Activated naive CD4-positive, alpha-beta T cell (primary cell): ENCODE results near the gene RPGRIP1.
A peak's percentile ranks its signal among the peaks of the same experiment; 100 is the strongest.
"Not testable (repeated sequence)": the region's sequence is repeated elsewhere in the genome, so short reads cannot be mapped to it uniquely, and the experiment has no call there.

Source experiments
- DNase-seq, 4 experiments: peaks; one replicate each; lab custom pipeline; 2025; lab: John Stamatoyannopoulos, UW

RPGRIP1 gene

GRCh38 chr14:21302013-21302835, 22.3 kb downstream of the RPGRIP1 start:
- no peak for DNase-seq

DNA sequence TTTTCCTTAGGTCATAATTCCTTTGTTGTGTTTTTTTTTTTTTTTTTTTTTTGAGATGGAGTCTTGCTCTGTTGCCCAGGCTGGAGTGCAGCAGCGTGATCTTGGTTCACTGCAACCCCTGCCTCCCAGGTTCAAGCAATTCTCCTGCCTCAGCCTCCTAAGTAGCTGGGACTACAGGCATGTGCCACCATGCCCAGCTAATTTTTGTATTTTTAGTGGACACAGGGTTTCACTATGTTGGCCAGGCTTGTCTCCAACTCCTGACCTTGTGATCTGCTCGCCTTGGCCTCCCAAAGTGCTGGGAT, 22.9 kb downstream of the RPGRIP1 start:
- DNase-seq, result not testable (repeated sequence)

- DNase-seq, result no peak
Observed at GRCh38 chr14:21307637-21308036, 27.8 kb downstream of the RPGRIP1 start.

DNA sequence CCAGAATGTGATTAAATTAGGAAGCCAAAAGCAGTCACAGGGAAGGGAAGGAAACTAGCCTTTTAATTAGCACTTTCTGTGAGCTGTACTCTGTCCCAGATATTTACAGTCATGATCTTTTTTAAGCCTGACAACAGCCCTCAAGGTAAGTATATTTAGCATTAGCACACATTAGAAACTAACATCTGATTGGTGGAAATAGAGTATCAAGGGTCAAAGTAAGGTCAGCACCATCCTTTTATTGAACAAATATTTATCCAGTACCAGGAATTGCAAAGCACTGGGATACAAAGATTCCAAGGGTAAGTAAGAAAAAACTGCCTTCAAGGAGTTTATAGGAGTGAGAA, 28.2 kb downstream of the RPGRIP1 start:
- no peak for DNase-seq

DNA sequence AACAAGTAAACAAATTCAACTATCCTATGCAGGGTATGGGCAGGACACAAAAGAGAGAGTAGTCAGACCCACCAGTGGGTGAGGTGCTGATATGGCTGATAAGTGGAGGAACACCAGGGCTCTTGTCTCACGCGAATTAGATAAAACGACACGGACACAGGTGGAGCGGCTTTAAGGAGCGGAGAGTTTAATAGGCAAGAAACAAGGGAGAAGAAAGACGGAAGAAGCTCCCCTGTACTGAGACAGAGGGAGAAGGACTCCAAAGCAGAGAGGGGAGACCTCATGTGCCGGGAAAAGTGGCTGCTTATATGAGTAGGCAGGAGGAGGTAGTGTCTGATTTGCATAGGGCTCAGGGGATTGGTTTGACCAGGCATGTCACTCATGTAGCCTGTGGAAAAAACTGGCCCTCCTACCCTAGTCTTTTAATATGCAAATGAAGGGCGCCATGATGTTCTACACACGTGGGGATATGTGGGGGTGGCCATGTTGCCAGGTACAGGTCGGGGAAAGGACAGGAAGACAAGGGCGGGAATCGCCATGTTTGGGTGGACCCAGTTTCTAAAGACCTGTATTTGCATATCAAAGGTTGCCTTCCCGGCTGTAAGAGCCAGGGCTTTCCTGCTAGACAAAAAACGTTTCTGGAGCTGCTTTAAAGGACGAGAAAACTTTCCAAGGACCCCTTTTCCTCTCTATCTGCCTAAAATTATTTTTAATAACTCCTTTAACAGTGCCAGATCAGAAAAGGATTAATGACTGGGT, 28.8 kb downstream of the RPGRIP1 start:
- peak; percentile 24 to 45 (median 38) for DNase-seq

DNA sequence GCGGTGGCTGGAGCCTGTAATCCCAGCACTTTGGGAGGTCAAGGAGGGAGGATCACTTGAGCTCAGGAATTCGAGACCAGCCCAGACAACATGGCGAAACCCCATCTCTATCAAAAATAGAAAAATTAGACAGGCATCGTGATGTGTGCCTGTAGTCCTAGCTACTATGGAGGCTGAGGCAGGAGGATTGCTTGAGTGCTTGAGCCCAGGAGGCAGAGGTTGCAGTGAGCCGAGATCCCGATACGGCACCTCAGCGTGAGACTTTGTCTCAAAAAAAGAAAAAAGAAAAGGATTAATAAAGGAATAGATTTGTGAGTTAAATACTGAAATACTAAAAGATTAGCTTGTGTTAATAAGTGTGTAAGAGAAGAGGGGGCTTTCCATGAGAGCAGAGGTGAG, 29.4 kb downstream of the RPGRIP1 start:
- DNase-seq, result no peak

DNA sequence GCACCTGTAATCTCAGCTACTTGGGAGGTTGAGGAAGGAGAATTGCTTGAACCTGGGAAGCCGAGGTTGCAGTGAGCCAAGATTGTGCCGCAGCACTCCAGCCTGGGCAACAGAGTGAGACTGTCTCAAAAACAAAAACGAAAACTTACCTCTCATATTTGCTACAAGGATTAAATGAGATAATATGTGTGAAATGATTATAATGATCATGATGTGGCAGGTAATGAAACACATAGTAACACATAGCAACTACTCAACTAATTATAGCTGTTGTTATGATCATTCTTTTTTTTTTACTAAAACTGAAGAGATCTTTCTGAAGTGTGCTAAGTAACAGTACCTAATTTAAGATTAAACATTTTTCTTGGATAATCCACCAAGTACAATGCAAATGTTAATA, 30.1 kb downstream of the RPGRIP1 start:
- DNase-seq, result no peak

DNA sequence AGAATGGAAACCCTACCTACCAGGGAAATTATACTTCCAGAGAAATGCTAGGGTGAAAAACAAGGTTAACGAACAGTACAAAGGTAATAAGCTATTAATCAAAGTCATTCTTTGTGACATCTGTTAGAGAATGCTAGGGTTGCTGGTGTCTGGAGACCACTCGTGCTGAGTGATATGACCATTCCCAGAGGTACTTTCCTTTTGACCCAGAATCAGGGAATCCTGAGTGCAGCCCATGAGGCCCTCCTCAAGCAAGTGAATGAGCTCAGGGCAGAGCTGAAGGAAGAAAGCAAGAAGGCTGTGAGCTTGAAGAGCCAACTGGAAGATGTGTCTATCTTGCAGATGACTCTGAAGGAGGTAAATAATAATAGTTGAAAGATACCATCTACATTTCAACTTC, 31.7 kb downstream of the RPGRIP1 start:
- no peak for DNase-seq

GRCh38 chr14:21313512-21313911, 33.6 kb downstream of the RPGRIP1 start:
- DNase-seq, result no peak

GRCh38 chr14:21317398-21317797, 37.5 kb downstream of the RPGRIP1 start:
- no peak for DNase-seq

GRCh38 chr14:21320913-21321312, 41.0 kb downstream of the RPGRIP1 start:
- no peak for DNase-seq

DNA sequence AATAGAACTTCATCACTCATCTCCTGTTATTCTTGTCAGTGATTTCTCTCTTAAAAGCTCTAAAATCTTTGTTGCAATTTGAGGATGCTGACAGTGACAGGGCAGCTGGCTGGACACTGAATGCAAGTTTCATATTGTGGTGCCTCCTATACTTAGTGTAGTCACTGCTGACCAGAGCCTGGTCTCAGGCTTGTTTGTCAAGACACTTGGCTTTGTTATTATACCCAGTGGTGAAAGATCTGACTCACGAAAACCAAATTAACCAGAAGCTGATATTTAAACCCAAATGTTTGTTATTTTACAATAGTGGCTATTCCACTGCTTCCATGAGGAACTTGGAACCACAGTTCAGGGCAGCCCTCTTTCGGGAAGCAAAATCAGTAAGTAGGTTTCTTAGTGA, 42.8 kb downstream of the RPGRIP1 start:
- DNase-seq, result no peak

GRCh38 chr14:21326972-21327371, 47.1 kb downstream of the RPGRIP1 start:
- no peak for DNase-seq
